HG02973 (cell line): ENCODE results near the gene DLX4.

ENCODE experiments used
- ATAC-seq: cut with Tn5 transposase; IDR thresholded peaks from one replicate; pipeline ENCODE4 v1.9.1; 2021; ENCODE audit warnings: moderate library complexity; ENCODE audit not compliant: unreplicated experiment

The DLX4 gene

GRCh38 chr17:49946208-49946607 is 22.8 kb upstream of the DLX4 start:
- ATAC-seq = no peak

DNA sequence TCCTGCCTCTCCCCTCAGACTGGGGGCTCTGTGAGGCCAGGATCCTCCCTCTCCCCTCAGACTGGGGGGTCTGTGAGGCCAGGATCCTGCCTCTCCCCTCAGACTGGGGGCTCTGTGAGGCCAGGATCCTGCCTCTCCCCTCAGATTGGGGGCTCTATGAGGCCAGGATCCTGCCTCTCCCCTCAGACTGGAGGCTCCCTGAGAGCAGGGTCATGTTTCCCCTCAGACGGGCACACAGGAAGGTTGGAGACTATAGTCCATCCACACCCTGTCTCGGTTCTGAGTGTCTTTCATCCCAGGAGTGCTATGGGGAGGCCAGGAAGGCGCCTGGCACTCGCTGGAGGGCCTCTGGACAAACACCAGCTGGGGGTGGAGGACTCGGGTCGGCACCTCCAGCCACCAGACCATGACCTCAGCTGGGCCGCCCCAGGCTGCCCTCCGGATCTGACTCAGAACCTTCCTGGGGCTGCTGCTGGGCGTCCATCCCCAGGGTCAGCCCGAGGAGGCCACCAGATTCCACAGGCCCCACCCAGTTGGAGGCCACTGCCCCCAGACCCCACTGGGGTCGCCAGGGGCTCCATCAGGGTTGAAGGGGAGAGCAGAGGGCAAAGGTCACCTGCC is 21.9 kb upstream of the DLX4 start:
- no peak for ATAC-seq

- ATAC-seq = no peak
Measured at GRCh38 chr17:49949634-49950033, 19.4 kb upstream of the DLX4 start.

- no peak for ATAC-seq
Measured at GRCh38 chr17:49951362-49952082, 17.5 kb upstream of the DLX4 start.

GRCh38 chr17:49952209-49952911 is 16.6 kb upstream of the DLX4 start:
- ATAC-seq = no peak

GRCh38 chr17:49952912-49953497 is 16.0 kb upstream of the DLX4 start:
- no peak for ATAC-seq

GRCh38 chr17:49955157-49955556 is 13.8 kb upstream of the DLX4 start:
- ATAC-seq = no peak

- no peak for ATAC-seq
Measured at GRCh38 chr17:49956780-49957179, 12.2 kb upstream of the DLX4 start.

- no peak for ATAC-seq
Measured at GRCh38 chr17:49957350-49957749, 11.6 kb upstream of the DLX4 start.

DNA sequence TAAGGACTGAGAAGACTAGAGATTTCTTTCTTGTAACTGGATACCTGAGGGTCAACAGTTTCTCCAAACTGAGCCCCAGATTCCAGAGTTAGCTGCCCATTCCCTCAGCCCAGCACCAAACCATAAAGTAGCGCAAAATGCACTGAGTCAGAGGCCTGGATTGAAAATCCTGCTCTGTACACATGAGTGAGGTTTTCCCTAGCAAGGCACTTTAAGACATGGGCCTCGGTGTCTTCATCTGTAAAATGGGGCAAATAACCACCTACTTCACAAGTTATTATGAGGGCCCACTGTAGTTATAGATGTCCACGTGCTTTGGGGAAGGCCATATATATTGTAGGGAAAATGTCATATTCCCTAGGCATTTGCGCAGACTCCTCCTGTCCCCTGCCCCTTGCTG is 10.3 kb upstream of the DLX4 start:
- no peak for ATAC-seq

DNA sequence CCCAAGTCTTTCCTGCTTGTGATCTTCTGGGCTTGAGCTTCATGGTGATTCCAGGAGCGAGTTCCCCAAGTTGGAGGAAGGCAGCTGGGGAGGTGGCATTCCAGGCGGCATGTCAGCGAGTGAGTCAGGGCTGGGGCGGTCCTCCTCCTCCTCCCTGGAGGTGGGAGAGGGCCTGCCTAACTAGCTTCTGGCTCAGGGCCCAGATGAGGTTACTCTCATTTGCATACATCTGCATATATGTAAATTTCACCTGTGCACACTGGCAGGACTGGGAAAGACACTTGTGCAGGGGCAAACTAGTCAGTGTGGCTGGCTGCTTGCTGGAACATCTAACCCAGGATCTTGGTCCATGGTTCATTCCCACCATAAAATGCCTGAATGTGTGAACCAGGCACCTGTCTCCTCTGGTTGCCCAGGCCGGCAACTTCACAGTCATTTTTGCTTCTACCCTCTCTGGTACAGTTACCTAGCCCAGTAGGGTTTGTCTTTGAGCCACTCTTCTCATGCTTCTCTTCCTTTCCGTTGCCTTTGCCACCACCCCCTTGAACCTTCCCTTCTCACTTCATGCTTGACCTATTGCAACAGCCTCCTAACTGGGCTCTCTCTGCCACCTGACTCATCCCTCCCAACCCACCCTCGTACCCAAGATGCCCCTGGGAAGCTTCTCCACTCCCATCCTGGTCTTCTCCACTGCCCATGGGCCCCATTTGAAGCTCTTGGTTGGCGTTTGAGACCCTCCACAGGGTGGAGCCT is 9.6 kb upstream of the DLX4 start:
- no peak for ATAC-seq

GRCh38 chr17:49962599-49963308 is 6.2 kb upstream of the DLX4 start:
- no peak for ATAC-seq

DNA sequence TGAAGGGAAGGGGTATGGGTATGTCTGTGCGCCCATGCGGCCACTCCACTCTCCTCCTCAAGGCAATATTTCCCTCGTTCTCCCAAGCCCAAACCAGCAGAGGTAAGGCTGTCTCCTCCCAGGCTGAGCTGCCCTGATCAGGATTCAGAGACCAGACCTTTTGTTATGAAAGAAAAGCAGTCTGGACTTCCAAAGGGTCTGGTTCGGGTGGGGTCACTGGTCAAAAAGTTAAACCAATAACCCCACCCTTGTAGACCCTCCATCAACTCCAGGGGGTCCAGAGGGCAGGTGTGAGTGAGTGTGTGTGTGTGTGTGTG is 5.7 kb upstream of the DLX4 start:
- ATAC-seq = no peak

DNA sequence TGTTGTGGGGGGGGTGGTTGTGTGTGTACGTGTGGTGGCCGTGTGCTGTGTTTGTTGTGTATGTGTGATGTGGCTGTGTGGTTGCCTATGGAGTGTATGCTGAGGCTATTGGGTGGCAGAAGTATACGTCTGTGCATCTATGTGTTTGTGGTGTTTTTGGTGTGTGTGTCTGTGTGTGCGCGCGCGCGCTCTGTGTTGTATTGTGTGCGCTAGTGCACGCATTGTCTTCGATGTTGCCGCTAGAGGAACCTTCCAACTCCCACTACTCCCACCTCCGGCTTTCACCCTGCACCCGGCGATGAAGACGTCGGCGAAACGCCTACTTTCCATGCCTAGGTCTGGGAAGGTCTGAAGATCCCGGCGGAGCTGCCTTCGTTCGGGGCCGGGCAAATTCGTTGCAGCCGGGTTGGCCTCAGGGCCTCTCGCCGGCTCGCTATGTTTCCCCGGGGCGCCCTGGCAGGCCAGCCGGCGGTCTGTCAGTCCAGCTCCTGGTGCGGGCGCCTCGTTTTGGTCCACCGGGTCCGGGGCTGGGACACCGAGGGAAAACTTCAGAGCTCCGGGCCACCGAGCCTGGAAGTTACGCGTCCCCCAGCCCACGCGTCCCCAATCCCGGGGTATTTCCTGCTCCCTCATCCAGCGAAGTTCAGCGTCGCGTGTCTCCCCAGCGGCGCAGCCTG is 5.2 kb upstream of the DLX4 start:
- no peak for ATAC-seq

DNA sequence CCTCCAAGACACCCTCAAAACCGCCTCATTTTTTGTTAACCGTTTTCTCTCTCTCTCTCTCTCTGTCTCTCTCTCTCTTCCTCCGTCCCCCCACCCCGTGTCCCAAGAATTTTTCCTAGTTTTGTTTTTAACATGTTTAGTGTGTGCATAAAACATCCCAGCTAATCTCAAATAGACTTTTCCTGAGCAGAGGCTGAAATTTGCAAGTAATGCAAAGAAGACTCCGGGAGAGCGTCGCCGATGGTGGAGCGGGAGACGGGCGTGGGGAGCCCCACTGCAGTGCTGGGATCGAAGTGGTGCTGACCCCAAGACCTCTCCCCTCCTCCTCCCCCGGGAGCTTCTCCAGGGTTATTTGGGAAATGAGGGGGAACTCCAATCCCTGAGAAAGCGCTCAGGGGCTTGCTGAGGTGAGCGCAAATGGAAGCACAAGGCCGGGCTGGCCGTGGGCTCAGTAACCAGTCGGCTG is 4.7 kb upstream of the DLX4 start:
- ATAC-seq = no peak

DNA sequence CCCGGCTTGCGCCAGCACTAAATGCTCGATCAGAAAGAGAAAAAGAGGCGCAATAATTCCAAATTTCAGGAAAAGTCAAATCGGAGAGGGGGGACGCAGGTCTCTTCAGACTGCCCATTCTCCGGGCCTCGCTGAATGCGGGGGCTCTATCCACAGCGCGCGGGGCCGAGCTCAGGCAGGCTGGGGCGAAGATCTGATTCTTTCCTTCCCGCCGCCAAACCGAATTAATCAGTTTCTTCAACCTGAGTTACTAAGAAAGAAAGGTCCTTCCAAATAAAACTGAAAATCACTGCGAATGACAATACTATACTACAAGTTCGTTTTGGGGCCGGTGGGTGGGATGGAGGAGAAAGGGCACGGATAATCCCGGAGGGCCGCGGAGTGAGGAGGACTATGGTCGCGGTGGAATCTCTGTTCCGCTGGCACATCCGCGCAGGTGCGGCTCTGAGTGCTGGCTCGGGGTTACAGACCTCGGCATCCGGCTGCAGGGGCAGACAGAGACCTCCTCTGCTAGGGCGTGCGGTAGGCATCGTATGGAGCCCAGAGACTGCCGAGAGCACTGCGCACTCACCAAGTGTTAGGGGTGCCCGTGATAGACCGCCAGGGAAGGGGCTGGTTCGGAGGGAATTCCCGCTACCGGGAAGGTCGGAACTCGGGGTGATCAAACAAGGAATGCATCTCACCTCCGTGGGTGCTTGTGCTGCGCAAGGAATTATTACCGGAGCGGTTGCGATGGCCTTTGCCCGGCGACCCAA is 4.0 kb upstream of the DLX4 start:
- ATAC-seq = no peak

DNA sequence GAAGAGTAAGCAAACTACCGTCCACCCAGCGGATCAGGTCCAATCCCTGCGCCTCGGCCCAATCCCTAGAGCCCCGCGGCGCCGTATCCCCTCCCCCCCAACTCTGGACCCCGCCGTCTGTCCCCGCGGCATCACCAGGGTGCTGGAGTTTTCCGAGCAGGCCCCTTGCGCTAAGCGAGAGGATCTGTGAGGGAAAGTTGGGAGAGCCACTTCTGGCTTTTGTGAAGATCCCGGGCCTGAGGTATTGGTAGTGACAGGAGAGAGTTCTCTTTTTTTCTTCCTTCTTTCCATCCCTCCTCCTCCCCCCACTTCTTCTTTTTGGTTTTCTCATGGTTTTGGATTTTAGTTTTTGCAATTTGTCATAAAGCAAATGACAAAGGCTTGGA is 3.5 kb upstream of the DLX4 start:
- ATAC-seq = no peak

GRCh38 chr17:49966767-49967166 is 2.2 kb upstream of the DLX4 start:
- no peak for ATAC-seq

DNA sequence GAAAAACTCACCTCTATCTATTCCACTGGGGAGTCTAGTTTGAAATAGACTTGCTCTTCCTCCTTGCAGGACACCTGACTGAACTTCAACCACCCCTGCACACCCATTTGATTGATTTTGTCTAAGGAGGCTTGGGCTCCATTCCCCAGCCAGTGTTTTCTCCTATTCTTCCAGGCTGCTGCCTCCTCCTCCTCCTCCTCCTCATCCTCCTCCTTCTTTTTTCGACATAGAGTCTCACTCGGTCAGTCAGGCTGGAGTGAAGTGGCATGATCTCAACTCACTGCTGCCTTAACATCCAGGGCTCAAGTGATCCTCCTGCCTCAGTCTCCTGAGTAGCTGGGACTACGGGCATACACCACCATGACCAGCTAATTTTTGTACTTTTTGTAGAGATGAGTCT is 1.8 kb upstream of the DLX4 start:
- ATAC-seq = no peak
